H1 (cell line): ENCODE data around the gene JAG2. TPM values are rescaled to one million over a fixed set of nuclear protein-coding genes. Genes with fewer than 3 reads are reported as not detected.

Experiments
- FOSL1 ChIP-seq: IDR thresholded peaks from 2 replicates; pipeline ENCODE4 v1.6.1; 2011; ENCODE audit warnings: mild to moderate bottlenecking, low read depth, low read length, moderate library complexity; ENCODE audit not compliant: insufficient read depth
- RXRA ChIP-seq: IDR thresholded peaks from 2 replicates; pipeline ENCODE4 v1.6.1; 2011; ENCODE audit warnings: low read depth, mild to moderate bottlenecking, low read length, moderate library complexity; ENCODE audit not compliant: insufficient read depth
- polyA plus RNA-seq, 7 experiments: library from polyadenylated mRNA; depleted of rRNA in 3 of 7; stranded (reverse) in 5 of 7; unstranded in 2 of 7; fragments of >200 nt in 5 of 7; fragments of 200-250 nt in 2 of 7; gene quantifications; 1 replicate in 5 of 7; 2 replicates in 1 of 7; 4 replicates in 1 of 7; pipeline versions ENCODE4 v1.2.1 to v1.2.3, GENCODE V29; 2011 to 2013; ENCODE audit warnings: missing spikeins in 2 of 7, mixed read lengths in 2 of 7
- total RNA-seq: library from RNA; stranded (reverse); fragmentation: NEBNext Ultra II Directional; extraction: Animal tissue kit (Norgen Biotek cat#: 25700); gene quantifications from 2 replicates; pipeline ENCODE4 v1.2.1, GENCODE V29; 2021
- TF ChIP-seq, protein P1 (sequence below): IDR thresholded peaks from 2 replicates; pipeline ENCODE4 v1.6.1; 2011; ENCODE audit warnings: low read depth, mild to moderate bottlenecking, low read length; ENCODE audit not compliant: insufficient read depth

JAG2 gene
- total and polyA plus RNA-seq, 2 of the 8 experiments (the other 6 are each of a cell fraction or from before 2014, with no cell fraction given) = 2.8 to 6.2 TPM

DNA sequence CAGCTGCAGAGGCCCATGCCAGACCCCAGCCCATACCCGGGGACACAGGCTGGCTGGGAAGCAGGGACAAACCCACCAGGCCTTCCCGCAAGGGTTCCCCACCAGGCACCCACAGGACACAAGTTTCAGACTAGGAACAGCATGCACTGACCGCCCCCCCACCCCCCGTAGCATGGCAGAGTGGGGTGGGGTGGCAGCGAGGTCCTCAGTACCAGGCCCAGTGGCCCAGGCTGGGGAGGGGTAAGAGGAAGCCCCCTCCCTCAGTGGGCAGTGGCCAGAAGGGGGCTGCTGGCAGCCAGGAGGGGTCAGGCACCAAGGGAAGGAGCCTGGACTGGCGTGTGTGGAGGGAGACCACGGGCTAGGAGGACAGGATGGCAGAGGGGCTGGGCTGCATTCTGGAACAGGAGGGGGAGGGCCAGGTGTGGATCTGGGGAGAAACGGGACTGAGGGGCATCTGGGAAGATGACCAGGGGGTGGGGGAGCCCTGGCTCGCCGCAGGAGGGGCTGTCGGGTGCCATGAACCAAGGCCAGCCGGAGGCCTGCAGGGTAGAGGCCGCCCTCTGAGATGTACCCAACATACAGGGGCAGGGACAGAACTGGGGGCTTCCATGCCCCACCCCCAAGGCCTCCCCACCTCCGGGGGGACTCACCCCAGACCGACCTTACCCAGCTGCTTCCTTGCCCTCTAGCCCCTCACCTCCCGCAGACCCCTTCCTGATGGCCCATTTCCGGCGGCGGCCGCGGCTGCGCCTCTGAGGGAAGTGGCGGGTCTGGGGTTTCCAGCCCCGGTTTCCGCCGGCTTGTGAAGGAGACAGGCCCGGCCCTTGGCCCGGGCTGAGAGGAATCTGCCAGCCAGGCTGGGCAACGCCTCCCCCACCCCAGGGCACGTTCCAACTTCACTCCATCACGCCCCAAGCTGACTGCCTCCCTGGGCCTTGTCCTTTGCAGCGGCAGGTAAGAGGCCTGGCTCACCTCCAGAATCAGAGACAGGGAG, 5.6 kb upstream of the JAG2 start (continued):
- TF ChIP-seq, protein P1, sequence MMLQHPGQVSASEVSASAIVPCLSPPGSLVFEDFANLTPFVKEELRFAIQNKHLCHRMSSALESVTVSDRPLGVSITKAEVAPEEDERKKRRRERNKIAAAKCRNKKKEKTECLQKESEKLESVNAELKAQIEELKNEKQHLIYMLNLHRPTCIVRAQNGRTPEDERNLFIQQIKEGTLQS = no peak
- no peak for TF ChIP-seq FOSL1
- TF ChIP-seq RXRA = no peak
